ENCODE data around the gene OLFML3.
"Not testable (repeated sequence)": the region's sequence is repeated elsewhere in the genome, so short reads cannot be mapped to it uniquely, and the experiment has no call there.

Gene OLFML3, protein sequence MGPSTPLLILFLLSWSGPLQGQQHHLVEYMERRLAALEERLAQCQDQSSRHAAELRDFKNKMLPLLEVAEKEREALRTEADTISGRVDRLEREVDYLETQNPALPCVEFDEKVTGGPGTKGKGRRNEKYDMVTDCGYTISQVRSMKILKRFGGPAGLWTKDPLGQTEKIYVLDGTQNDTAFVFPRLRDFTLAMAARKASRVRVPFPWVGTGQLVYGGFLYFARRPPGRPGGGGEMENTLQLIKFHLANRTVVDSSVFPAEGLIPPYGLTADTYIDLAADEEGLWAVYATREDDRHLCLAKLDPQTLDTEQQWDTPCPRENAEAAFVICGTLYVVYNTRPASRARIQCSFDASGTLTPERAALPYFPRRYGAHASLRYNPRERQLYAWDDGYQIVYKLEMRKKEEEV

DNA sequence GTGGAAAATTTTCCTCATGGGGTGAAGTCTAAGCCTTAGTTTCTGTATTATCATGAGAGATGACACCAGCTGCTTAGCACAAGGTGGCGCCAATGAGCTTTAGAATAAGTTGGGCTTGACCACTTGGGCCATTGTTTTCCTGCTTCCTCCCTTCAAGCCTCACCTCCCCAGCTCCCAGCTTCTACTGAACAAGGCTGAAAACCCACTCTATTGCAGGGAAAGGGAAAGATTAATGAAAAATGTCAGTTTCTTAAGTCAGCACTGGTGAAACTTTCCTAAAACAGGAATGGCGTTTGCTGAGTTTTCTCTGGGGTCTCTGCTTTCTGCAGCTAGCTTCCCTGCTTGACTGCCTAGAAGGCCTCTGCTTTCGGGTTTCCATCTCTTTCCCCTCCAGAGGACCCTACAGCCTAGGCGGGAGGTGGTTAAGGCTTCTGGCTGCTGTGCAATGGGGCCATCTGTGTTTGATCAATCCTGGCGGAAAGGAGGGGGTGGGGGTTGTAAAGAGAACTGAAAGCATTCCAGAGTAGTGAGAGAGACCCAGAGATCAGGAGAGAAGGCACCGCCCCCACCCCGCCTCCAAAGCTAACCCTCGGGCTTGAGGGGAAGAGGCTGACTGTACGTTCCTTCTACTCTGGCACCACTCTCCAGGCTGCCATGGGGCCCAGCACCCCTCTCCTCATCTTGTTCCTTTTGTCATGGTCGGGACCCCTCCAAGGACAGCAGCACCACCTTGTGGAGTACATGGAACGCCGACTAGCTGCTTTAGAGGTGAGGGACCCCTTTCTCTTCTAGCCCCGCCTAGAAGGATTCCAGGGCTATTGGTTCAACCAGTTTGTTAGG, at the start of gene OLFML3:
OLFML3 (plus strand) TSS at position 612 of the 840 bp plus-strand sequence; CDS start at position 655, 43 bp downstream.
- DNase-seq (ENCODE audit: low read depth) = peak; percentile 84

DNA sequence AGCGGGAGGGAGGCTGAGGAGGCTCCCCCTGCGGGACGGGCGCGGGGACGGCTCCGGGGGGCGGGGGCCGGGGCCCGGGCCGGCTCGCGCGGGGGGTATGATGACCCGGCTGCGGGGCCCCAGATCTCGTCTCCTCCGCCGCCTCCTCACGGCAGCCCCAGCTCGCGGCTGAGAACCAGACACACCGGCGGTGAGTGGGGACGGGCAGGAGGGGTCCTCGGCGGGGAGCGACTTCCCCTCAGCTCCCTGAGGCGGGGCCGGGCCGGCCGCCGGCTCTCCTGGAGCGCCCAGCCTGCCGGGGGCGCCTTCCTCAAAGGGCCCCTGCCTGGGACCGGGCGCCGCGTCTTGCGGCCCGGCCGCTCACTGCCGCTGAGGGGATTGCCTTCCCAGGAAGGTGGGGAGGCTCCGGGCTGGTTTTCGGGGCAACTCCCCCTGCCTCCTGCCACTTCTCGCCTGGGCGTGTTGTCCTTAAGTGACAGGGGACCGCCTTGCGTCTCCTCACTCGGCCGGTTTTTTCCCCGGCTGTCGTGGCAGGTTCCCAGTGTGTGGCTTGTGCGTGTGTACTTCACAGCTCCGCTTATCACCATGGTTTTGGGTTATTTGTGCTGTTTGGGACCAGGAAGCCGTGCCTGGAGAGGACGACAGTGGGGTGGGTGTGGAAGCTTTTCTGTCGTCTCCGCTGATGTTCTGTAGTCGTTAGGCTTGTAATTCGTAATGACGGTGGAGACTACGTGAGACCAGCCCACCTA, 49.4 kb upstream of the OLFML3 start:
- no peak for DNase-seq (ENCODE audit: low read depth)

DNA sequence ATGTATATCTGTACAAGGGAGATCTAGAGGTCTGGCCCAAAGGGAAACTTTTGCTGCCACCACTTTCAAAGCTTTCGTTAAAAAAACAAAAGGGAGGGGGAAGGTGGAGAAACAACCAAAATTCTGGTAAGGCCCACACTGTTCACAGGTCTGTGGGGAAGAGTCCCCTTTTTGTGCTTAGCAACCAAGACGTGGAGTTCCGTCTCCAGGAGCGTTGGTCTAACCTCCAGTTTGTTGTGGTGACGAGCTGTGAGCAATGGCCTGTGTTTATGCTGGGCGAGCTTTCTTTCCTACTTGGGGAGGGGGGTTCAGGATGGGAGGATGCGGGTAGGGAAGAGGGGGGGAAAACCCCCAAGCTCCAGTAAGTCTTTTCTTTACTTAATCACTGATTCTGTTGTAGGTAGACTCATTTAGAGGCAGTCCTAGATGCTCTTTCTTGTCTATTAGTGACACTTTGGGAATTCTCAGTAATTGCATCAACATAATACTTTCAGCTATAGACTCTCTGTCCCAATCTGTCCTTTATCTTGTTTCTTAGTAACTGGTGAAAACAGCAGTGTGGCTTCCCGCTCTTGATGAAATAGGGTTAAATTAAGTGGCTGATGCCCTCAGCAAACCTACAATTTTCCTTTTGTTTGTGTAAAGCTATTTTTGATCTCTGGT, 48.6 kb upstream of the OLFML3 start:
- no peak for DNase-seq (ENCODE audit: low read depth)

DNA sequence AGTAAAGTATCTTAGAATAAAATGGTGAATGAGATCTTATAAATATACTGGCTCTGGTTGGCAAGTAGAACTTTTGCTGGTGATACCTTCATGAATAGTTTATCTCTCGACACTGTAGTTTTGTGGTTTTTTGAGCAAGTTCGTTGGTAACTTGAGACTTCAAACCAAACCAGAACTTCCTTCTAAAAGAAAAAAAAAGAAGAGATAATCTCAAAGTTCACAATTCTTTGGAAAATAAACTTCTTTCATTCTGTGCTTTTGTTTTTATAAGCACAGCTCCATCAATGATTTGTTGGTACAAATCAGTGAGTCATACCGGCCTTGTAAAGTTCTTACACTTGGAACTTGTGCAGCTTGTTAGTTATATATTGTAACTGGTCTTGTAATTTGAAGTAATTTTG, 47.8 kb upstream of the OLFML3 start:
- no peak for DNase-seq (ENCODE audit: low read depth)

DNA sequence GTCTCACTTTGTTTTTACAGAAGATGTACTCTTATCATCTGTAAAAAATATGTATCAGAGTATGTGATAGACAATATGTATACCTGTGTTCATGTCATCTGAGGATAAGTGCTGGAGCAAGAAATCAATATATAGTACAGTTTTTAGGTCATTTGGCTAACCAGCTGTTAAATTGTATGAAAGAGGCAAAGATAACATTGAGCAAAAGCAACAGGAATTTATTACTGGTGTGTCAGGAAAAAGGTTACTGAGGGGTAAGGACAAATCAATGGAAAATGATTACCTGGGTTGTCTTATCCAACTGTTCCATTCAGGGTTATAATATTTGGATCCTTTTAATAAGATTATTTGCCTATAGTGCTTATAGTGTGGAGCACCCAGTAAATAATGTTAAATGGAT, 45.3 kb upstream of the OLFML3 start:
- DNase-seq (ENCODE audit: low read depth) = no peak

DNA sequence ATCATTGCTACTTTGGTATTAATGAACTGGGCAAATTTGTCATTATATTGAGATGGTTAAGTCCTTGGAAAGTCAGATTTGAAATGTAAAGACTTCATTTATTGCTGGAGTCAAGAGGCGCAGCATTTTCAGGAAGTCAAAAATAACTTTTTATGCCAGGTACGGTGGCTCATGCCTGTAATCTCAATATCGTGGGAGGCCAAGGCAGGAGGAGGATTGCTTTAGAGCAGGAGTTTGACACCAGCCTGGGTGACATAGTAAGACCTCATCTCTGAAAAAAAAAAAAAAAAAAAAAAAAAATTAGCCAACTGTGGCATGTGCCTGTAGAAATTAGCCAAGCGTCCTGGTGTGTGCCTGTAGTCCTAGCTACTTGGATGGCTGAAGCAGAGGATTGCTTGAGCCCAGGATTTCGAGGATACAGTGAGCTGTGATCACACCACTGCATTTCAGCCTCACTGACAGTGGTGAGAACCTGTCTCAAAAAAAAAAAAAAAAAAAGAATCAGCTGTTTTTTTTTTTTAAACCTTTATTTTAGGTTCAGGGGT, 44.7 kb upstream of the OLFML3 start:
- no peak for DNase-seq (ENCODE audit: low read depth)

DNA sequence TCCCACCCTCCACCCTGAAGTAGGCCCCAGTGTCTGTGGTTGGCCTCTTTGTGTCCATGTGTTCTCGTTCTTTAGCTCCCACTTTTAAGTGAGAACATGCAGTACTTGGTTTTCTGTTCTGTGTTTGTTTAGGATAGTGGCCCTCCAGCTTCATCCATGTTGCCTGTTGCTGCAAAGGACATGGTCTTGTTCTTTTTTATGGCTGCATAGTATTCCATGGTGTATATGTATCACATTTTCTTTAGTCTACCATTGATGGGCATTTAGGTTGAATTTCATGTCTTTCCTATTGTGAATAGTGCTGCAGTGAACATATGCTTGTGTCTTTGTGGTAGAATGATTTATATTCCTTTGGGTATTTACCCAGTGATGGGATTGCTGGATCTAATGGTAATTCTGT, 44.1 kb upstream of the OLFML3 start:
- no peak for DNase-seq (ENCODE audit: low read depth)

DNA sequence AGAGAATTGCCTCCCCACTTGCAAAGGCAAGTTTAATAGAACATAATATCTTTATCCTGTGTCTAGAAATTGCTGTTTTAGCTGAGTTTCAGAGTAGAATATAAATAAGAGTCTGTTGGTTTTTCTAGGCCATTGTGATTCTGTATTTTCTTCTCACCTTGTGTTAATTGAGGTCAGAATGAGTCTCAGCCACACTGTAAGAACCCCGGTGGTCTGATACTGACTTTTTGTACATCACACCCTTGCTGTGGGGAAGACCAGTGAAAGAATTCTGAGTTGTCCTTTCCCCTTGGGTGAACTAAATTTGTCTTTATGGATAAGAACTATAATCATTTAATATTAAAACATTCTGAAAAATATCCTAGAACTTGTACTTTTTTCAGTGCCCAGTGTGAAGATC, 43.3 kb upstream of the OLFML3 start:
- DNase-seq (ENCODE audit: low read depth) = no peak

DNA sequence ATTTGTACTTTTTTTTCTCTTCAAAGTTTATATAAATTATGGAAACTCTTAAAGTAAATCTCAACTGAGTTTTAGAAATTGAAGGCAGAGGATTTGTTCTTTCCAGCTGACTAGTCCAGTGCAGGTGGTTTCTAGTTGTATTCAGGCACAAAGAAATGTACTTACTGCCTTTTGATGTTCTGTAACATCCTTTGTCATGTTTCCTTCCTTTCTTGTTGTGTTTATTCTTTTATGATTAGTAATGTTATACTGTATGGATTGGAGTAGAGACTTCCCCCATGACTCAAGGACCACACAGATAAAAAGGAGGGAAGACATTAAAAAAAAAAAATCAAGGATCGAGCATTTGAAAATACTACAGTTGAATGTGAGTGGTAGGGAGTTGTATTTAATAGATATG, 42.1 kb upstream of the OLFML3 start:
- DNase-seq (ENCODE audit: low read depth) = no peak

DNA sequence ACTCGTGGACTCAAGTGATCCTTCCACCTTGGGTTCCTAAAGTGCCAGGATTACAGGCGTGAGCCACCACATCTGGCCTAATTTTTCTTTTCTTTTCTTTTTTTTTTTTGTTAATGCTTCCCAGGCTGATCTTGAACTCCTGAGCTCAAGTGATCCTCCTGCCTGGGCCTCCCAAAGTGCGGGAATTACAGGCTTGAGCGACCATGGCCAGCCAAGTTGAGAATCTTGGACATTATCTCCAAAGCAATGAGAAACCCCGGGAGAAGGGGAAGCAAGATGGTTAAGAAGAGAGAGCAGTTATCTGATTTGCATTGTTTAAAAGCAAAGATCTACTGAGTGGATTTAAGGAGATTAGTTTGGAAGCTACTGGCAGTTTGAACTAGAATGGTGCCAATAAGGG, 41.1 kb upstream of the OLFML3 start:
- no peak for DNase-seq (ENCODE audit: low read depth)

DNA sequence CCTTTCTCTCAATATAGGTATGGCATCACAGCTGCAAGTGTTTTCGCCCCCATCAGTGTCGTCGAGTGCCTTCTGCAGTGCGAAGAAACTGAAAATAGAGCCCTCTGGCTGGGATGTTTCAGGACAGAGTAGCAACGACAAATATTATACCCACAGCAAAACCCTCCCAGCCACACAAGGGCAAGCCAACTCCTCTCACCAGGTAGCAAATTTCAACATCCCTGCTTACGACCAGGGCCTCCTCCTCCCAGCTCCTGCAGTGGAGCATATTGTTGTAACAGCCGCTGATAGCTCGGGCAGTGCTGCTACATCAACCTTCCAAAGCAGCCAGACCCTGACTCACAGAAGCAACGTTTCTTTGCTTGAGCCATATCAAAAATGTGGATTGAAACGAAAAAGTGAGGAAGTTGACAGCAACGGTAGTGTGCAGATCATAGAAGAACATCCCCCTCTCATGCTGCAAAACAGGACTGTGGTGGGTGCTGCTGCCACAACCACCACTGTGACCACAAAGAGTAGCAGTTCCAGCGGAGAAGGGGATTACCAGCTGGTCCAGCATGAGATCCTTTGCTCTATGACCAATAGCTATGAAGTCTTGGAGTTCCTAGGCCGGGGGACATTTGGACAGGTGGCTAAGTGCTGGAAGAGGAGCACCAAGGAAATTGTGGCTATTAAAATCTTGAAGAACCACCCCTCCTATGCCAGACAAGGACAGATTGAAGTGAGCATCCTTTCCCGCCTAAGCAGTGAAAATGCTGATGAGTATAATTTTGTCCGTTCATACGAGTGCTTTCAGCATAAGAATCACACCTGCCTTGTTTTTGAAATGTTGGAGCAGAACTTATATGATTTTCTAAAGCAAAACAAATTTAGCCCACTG, 38.7 kb upstream of the OLFML3 start:
- DNase-seq (ENCODE audit: low read depth) = no peak

DNA sequence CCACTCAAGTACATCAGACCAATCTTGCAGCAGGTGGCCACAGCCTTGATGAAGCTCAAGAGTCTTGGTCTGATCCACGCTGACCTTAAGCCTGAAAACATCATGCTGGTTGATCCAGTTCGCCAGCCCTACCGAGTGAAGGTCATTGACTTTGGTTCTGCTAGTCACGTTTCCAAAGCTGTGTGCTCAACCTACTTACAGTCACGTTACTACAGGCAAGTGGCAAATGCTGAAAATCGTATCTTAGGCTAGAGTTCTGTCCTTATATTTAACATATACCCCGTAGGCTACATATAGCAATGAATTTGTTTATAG, 38.1 kb upstream of the OLFML3 start:
- DNase-seq (ENCODE audit: low read depth) = no peak

DNA sequence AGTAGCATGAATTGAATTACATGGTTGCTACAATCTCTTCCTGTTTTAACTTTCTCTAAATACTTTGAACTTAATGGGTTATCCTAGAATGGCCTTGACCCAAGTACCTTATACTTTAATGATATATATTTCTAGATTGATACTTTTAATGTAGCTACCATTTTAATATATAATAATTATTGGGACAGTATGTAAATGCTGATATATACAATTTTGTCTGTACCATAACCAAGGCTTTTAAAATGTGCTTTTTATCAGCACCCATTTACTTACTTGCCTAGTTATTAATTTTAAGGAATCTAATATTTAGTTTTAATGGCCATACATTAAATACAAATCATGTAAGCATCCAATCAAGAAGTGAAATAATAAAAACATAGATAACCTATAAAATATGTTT, 36.7 kb upstream of the OLFML3 start:
- DNase-seq (ENCODE audit: low read depth) = no peak

DNA sequence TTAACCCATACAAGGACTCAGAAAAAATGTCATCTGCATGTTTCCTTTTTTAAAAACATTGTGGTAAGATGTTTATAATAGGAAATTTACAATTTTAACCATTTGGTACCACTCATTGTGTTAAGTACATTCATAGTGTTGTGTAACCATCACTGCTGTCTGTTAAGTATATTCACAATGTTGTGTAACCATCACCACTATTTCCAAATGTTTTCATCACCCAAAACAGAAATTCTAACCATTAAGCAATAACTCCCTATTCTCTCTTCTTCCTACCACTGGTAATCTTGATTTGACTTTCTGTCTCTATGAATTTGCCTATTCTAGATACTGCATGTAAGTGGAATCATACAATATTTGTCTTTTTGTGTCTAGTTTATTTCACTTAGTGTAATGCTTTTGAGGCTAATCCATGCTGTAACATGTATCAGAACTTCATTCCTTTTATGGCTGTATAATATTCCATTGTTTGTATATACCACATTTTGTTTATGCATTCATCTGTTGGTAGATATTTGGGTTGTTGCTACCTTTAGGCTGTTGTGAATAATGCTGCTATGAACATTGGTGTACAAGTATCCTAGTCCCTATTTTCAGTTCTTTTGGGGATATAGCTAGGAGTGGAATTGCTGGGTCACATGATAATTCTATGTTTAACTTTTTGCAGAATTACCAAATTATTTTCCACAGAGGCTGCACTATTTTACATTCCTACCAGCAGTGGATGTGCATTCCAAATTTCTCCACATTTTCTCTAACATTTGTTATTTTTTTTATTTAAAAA, 36.1 kb upstream of the OLFML3 start:
- DNase-seq (ENCODE audit: low read depth) = no peak

DNA sequence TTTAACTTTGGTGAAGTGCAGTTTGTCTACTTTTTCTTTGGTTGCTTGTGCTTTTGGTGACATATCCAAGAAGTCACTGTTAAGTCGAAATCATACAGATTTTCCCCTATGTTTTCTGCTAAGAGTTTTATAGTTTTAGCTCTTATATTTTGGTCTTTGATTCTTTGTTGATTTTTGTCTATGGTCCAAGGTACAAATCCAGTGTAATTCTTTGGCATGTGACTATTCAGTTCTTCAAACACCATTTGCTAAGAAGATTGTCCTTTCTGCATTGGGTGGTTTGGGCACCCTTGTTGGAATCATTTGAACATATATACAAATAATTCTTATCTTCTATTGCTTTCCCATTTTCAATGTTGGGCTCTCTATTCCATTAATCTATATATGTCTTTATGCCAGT, 33.9 kb upstream of the OLFML3 start:
- DNase-seq (ENCODE audit: low read depth) = no peak

DNA sequence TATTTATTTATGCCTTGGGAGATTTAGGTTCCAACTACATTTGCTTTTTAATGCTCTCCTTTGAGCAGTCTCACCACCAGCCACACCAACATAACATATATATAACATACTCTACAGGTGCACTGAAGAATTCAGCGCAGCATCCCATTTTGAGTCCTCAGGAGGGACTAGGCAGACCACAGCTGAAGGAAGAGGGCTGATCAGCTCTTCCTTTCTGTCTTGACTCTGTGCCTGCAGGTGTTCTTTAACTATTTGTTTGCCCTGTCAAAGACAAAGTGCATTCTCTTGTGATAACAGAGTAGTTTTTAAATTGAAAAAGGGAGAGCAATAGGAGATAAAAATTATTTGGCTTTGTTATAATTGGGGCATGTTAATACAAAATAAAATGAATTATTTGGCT, 33.2 kb upstream of the OLFML3 start:
- no peak for DNase-seq (ENCODE audit: low read depth)

DNA sequence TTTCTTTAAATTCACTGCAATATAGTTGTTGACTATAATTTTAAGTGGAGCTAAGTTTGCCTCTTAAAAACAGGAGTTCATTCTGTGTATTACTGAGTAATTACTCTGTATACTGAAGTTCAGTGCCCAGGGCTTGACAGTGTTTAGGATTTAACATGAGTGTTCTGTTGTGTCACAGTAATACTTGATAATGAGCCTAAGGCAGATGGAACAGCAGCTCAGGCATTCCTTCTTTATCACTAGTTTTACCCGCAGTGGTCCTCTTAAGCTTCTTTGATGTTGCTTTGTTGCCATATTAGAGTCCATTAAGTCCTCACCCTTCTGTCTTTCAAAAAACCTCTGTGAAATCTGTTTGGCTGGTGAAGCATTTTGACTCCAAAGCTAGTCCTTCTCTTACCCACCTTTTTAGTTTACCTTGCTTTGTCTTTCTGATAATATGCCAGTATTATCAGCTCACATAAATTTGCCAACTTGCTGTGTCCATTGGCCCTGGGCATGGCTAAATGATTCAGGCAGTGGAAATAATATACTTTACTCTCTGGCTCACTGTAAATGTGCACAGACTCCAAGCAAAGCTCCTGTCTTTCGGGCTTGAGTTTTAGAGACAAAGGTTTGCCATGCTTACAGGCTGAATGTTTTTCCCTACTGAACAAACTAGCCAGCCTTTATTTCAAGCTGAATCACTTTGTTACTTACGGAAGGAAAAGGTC, 32.4 kb upstream of the OLFML3 start:
- DNase-seq (ENCODE audit: low read depth) = no peak

DNA sequence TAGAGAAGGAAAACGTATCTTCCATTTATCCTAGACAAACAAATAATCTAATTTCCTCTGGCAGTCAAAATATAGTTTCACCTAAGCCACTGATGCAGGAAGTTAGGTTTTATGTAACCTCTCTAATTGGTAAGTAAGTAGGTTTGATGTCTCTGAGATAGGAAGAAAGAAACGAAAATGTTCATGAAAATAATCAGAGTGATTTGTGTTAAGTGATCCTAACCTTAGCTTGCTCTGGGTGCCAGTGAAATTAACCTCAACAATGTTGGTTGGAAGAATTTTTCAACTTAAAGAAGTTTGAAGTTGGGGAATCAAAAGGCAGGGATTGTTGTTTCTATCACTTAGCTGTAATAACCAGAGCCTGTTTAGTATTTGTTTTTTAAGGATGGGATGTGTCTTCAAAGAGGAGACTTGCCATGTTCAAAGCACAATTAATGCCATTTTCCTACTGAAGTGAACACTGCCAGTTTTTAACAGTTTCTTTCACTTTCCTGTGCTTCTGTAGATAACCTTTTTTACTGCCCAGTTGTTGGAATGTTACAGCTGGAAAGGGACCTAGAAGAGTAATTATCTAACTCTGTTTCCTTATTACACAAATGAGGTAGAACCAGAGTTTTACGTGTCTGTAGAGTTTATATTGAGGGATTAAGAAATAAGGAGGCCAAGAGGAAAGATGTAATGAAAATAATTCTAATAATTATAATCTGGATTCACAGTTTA, 31.7 kb upstream of the OLFML3 start:
- DNase-seq (ENCODE audit: low read depth) = no peak

DNA sequence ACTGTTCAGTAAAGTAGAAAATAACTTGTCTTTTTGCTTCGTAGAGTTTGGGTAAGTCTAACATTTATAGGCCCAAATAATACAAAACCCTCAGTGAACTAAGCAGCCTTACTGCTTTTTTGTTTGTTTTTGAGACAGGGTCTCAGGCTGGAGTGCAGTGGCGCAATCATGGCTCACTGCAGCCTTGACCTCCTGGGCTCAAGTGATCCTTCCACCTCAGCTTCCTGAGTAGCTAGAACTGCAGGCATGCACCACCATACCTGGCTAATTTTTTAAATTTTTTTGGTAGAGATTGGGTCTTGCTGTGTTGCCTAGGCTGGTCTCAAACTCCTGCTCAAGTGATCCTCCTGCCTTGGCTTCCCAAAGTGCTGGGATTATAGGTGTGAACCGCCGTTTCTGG, 31.1 kb upstream of the OLFML3 start:
- DNase-seq (ENCODE audit: low read depth) = not testable (repeated sequence)
